Activated naive CD8-positive, alpha-beta T cell treated with anti-CD3 and anti-CD28 coated beads, Interleukin-2, amount 50 U/mL, for 24 hours (primary cell): ENCODE results near the gene KMT2E.
"Not testable (repeated sequence)": the region's sequence is repeated elsewhere in the genome, so short reads cannot be mapped to it uniquely, and the experiment has no call there.

ENCODE experiments used
- ATAC-seq: fragments of 150-1000 bp; cut with Tn5 transposase; one replicate; pipeline ENCODE4 v1.10.0; 2021
- DNase-seq: peaks from one replicate; pipeline ENCODE4 v3.0.0; 2021
- H3K27ac Mint-ChIP-seq: one replicate; pipeline ENCODE4 v1.8.0; 2021; ENCODE audit warnings: mild to moderate bottlenecking, mixed read lengths
- H3K27me3 Mint-ChIP-seq: one replicate; pipeline ENCODE4 v1.8.0; 2021; ENCODE audit warnings: mixed read lengths
- H3K36me3 Mint-ChIP-seq: one replicate; pipeline ENCODE4 v1.8.0; 2021; ENCODE audit warnings: low read depth, mixed read lengths
- H3K4me1 Mint-ChIP-seq: one replicate; pipeline ENCODE4 v1.8.0; 2021; ENCODE audit warnings: mixed read lengths
- H3K4me3 Mint-ChIP-seq: one replicate; pipeline ENCODE4 v1.8.0; 2021; ENCODE audit warnings: mild to moderate bottlenecking, moderate library complexity, mixed read lengths
- H3K9me3 Mint-ChIP-seq: one replicate; pipeline ENCODE4 v1.8.0; 2021; ENCODE audit warnings: mixed read lengths

Gene KMT2E

DNA sequence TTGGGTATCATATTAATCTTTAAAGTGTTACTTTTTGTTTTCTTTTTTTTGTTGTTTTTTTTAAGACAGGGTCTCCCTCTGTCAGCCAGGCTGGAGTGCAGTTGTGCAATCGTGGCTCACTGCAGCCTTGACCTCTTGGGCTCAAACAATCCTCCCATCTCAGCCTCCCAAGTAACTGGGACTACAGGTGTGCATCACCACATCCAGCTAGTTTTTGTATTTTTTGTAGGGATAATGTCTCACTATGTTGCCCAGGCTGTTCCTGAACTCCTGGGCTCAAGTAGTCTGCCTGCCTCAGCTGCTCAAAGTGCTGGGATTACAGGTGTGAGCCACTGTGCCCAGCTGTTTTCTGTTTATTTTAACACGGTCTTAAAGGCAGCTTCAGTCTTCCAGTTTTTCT, 23.3 kb downstream of the KMT2E start:
- ATAC-seq (no peak), DNase-seq (no peak)
- peak overlapping the region; percentile 8 for H3K4me3 Mint-ChIP-seq
- H3K27ac Mint-ChIP-seq, result peak overlapping the region; percentile 64
- H3K36me3 Mint-ChIP-seq, result peaks cover 30% of the 10 kb centered on the region
- H3K27me3 Mint-ChIP-seq, result no peaks in the 10 kb centered on the region
- H3K9me3 Mint-ChIP-seq, result no peaks in the 10 kb centered on the region
- H3K4me1 Mint-ChIP-seq, result peaks cover 67% of the 10 kb centered on the region

DNA sequence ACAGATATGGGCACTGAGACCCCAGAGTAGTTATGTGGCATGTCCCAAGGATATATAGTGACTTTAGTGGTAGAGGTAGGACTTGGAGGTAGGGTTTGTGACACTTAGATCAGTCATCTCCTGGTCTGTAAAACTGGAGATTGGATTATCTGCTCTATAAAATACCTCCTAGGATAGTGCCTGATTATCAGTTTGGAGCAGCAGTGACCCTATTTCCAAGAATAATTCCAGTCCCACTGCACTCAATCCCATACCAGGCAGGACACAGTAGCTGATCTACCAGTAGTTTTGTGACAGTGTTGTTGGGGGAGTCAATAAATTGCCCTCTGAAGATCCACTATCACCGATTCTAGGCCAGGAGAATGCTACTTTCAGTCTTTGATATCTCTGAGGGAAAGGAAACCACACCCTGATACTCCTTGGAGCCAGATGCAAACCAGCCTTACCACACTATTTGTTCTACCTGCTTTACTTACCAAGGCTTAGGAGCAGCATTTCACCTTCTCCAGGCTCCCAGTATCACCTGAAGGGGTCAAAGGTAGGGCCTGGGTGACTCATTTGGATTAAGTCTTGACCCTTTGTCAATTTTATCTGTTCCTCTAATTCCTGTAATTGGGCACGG, 30.6 kb downstream of the KMT2E start:
- DNase-seq, result no peak
- H3K4me1 Mint-ChIP-seq, result peaks cover 22% of the 10 kb centered on the region
- no peaks in the 10 kb centered on the region for H3K27me3 Mint-ChIP-seq
- H3K9me3 Mint-ChIP-seq, result no peaks in the 10 kb centered on the region
- no peak for ATAC-seq
- no peak overlapping the region for H3K4me3 Mint-ChIP-seq
- H3K27ac Mint-ChIP-seq, result peak overlapping the region; percentile 16
- H3K36me3 Mint-ChIP-seq, result peaks cover 51% of the 10 kb centered on the region

DNA sequence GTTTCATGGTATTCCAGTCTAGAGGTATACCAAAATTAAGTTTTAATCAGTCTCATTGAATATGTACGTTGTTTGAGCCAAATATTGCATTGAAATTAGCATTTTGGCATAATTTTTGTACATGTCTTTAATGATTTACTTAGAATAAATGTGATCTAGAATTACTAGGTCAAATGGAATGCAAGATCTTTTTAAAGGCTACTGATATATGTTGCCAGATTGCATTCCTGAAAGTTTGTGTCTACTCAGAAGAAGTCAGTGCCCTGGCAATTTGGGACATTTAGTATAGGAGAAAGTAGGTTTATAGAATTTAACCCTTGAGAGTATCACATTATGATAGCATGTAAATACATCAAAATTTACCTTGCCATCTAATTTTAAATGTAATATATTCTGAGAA, 32.4 kb downstream of the KMT2E start:
- Mint-ChIP-seq H3K27me3 (no peaks in the 10 kb centered on the region), H3K4me3 (no peak overlapping the region), H3K27ac (no peak overlapping the region), H3K4me1 (peaks cover 23% of the 10 kb centered on the region), H3K36me3 (peaks cover 59% of the 10 kb centered on the region), H3K9me3 (no peaks in the 10 kb centered on the region)
- DNase-seq, result no peak
- no peak for ATAC-seq

DNA sequence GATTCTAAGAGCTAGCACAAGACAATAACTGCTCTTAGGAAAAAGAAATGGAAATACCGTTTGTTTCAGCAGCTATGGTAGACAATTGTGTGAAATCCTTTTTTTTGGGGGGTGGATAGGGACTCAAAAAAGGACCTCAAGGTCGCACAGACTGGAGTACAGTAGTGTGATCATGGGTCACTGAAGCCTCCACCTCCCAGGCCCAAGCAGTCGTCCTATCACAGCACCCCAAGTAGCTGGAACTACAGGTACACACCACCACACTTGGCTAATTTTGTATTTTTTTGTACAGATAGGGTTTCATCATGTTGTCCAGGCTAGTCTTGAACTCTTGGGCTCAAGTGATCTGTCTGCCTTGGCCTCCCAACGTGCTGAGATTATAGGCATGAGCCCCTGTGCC, 33.9 kb downstream of the KMT2E start:
- Mint-ChIP-seq H3K27ac (no peak overlapping the region), H3K9me3 (no peaks in the 10 kb centered on the region), H3K4me1 (peaks cover 26% of the 10 kb centered on the region), H3K27me3 (no peaks in the 10 kb centered on the region), H3K36me3 (peaks cover 58% of the 10 kb centered on the region), H3K4me3 (no peak overlapping the region)
- ATAC-seq (no peak), DNase-seq (no peak)

DNA sequence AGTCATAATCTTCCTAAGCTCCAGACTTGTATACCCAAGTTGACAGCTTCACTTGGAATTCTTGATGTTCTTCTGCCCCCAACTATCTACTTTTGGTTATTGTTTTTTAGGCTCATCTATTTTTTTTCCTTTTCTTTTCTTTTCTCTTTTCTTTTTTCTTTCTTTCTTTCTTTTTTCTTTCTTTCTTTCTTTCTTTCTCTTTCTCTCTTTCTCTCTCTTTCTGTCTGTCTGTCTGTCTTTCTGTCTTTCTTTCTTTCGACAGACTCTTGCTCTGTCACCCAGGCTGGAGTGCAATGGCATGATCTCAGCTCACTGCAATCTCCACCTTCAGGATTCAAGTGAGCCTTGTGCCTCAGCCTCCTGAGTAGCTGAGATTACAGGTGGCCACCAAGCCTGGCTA, 36.5 kb downstream of the KMT2E start:
- ATAC-seq (no peak), DNase-seq (no peak)
- H3K36me3 Mint-ChIP-seq, result peaks cover 61% of the 10 kb centered on the region
- H3K9me3 Mint-ChIP-seq, result no peaks in the 10 kb centered on the region
- H3K4me1 Mint-ChIP-seq, result peaks cover 38% of the 10 kb centered on the region
- peak overlapping the region; percentile 32 for H3K27ac Mint-ChIP-seq
- no peaks in the 10 kb centered on the region for H3K27me3 Mint-ChIP-seq
- no peak overlapping the region for H3K4me3 Mint-ChIP-seq

DNA sequence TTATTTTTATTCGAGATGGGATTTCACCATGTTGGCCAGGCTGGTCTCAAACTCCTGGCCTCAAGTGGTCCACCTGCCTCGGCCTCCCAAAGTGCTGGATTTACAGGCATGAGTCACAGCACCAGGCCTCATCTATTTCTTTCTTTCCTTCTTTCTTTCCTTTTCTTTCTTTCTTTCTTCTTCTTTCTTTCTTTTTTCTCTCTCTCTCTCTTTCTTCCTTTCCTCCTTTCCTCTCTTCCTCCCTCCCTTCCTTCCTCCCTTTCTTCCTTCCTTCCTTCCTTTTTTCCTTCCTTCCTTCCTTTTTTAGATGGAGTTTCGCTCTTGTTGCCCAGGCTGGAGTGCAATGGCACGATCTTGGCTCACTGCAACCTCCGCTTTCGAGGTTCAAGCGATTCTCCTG, 36.9 kb downstream of the KMT2E start:
- ATAC-seq, H3K27ac Mint-ChIP-seq, H3K9me3 Mint-ChIP-seq, H3K4me3 Mint-ChIP-seq, DNase-seq, H3K27me3 Mint-ChIP-seq: not testable (repeated sequence)
- H3K36me3 Mint-ChIP-seq, result peaks cover 61% of the 10 kb centered on the region
- peaks cover 39% of the 10 kb centered on the region for H3K4me1 Mint-ChIP-seq

DNA sequence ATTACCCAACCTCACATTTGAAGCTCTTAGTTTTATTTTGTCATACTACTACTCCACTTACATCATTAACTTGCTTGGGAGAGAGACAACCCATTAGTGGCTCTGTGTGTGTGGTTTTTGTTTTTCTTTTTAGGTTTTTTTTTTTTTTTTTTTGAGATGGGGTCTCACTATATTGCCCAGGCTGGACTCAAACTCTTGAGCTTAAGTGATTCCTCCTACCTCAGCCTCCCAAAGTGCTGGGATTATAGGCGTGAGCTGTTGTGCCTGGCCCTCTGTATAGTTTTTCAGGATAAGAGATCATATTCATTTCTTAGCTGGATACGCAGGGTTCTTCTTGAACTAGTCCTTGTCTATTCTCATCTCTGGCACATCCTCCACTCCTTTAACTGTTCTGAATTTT, 41.1 kb downstream of the KMT2E start:
- H3K27me3 Mint-ChIP-seq, result no peaks in the 10 kb centered on the region
- peaks cover 51% of the 10 kb centered on the region for H3K4me1 Mint-ChIP-seq
- no peak for DNase-seq
- H3K4me3 Mint-ChIP-seq, result no peak overlapping the region
- ATAC-seq, result no peak
- no peaks in the 10 kb centered on the region for H3K9me3 Mint-ChIP-seq
- H3K27ac Mint-ChIP-seq, result peak overlapping the region; percentile 44
- H3K36me3 Mint-ChIP-seq, result peaks cover 63% of the 10 kb centered on the region

DNA sequence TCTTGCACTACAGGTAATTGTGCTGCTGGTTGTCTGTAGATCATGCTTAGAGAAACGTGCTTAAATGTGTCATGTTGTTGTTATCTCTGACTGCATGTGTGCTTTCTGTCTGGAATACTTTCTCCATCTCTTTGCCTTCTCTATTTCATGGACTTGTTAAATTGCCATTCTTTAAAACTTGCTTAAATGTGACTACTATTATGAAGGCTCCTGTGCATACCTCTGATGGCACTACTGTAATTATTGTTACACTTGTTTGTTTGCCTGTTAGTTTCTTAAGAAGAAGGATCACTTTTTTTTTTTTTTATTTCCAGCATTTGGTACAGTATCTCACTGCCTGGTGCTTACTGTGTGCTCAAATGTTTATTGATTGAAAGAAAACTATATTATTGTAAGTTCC, 41.6 kb downstream of the KMT2E start:
- DNase-seq (no peak), ATAC-seq (no peak)
- H3K9me3 Mint-ChIP-seq, result no peaks in the 10 kb centered on the region
- H3K36me3 Mint-ChIP-seq, result peaks cover 62% of the 10 kb centered on the region
- peaks cover 49% of the 10 kb centered on the region for H3K4me1 Mint-ChIP-seq
- H3K27me3 Mint-ChIP-seq, result no peaks in the 10 kb centered on the region
- H3K27ac Mint-ChIP-seq, result peak overlapping the region; percentile 4
- no peak overlapping the region for H3K4me3 Mint-ChIP-seq

DNA sequence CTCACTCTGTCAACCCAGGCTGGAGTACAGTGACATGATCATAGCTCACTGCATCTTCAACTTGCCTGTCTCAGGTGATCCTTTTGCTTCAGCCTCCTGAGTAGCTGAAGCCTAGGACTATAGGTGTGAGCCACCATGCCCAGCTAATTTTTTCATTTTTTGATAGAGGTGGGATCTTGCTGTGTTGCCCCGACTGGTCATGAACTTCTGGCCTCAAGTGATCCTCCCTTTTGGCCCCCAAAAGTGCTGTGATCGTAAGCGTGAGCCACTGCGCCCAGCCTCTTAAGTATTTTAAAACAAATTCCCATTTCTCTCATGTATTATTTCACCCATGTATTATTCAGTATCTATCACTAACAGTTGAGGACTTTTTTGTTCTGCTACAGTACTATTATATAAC, 43.5 kb downstream of the KMT2E start:
- Mint-ChIP-seq H3K27me3 (no peaks in the 10 kb centered on the region), H3K36me3 (peaks cover 57% of the 10 kb centered on the region), H3K27ac (peak overlapping the region; percentile 59), H3K4me1 (peaks cover 51% of the 10 kb centered on the region), H3K4me3 (no peak overlapping the region), H3K9me3 (no peaks in the 10 kb centered on the region)
- DNase-seq, result no peak
- no peak for ATAC-seq

DNA sequence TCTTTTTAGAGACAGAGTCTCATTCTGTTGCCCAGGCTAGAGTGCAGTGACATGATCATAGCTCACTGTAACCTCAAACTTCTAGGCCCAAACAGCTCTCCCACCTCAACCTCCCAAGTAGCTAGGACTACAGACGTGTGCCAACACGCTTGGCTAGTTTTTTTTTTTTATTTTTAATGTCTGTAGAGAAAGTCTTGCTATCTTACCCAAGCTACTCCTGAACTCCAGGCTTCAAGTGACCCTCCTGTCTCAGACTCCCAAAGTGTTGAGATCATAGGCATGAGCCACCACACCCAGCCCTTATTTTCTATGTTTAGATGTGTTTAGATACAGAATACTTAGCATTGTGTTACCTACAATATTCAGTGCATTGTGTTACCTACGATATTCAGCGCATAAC, 46.4 kb downstream of the KMT2E start:
- peak overlapping the region; percentile 46 for H3K27ac Mint-ChIP-seq
- DNase-seq, result no peak
- no peak overlapping the region for H3K4me3 Mint-ChIP-seq
- no peak for ATAC-seq
- peaks cover 58% of the 10 kb centered on the region for H3K36me3 Mint-ChIP-seq
- H3K4me1 Mint-ChIP-seq, result peaks cover 42% of the 10 kb centered on the region
- H3K27me3 Mint-ChIP-seq, result no peaks in the 10 kb centered on the region
- no peaks in the 10 kb centered on the region for H3K9me3 Mint-ChIP-seq

DNA sequence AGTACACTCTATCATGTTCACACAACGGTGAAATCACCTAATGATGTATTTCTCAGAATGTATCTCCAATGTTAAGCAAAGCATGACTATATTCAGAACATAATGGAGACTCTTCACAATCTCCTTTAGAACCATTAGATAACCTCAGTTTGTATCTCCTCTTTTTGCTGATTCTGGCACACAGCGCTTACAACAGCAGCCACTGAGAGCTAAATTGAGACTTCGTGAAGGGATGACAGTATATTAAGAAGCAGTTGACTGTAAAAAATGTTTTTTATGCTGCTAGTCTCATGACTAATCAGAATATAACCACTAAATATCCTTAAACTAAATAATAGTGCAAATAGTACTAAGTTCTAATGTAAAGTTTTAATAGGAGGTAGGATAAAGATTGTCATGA, 46.9 kb downstream of the KMT2E start:
- no peaks in the 10 kb centered on the region for H3K9me3 Mint-ChIP-seq
- peaks cover 37% of the 10 kb centered on the region for H3K4me1 Mint-ChIP-seq
- no peaks in the 10 kb centered on the region for H3K27me3 Mint-ChIP-seq
- DNase-seq (no peak), ATAC-seq (no peak)
- H3K4me3 Mint-ChIP-seq, result no peak overlapping the region
- H3K27ac Mint-ChIP-seq, result peak overlapping the region; percentile 57
- H3K36me3 Mint-ChIP-seq, result peaks cover 54% of the 10 kb centered on the region

DNA sequence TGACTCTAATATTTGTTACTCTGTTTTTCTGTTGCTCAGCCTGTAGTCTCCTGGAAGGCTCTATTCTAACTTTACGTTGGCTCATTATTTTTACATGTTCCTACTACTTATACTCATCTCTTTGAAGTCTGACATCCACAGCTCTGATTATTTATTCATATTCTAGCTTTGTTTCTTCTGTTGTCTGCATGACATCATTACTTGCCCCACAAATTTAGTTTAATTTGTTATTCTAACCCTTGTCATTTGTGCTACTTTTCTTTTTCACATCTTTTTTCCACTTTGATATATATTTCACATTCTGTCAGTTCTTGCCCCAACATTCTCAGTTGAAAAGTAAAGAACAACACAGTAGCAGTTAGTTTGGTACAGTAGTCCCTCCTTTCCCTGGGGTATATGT, 51.1 kb downstream of the KMT2E start:
- peak overlapping the region; percentile 14 for H3K27ac Mint-ChIP-seq
- H3K4me1 Mint-ChIP-seq, result peaks cover 20% of the 10 kb centered on the region
- H3K27me3 Mint-ChIP-seq, result no peaks in the 10 kb centered on the region
- H3K9me3 Mint-ChIP-seq, result no peaks in the 10 kb centered on the region
- no peak for DNase-seq
- H3K36me3 Mint-ChIP-seq, result peaks cover 54% of the 10 kb centered on the region
- no peak for ATAC-seq
- H3K4me3 Mint-ChIP-seq, result no peak overlapping the region

DNA sequence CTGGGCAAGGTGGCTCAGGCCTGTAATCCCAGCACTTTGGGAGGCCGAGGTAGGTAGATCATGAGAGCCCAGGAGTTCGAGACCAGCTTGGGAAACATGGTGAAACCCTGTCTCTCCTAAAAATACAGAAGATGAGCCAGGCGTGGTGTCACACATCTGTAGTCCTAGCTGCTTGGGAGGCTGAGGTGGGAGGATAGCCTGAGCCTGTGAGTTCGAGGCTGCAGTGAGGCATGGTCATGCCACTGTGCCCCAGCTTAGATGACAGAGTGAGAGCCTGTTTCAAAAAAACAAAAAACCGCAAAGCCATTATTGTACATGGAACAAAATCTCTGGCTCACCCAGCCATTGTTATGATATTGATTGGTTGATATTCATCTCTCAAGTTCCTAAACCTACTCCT, 53.7 kb downstream of the KMT2E start:
- H3K36me3 Mint-ChIP-seq, result peaks cover 52% of the 10 kb centered on the region
- H3K27ac Mint-ChIP-seq, result no peak overlapping the region
- H3K4me3 Mint-ChIP-seq, result no peak overlapping the region
- H3K4me1 Mint-ChIP-seq, result peaks cover 10% of the 10 kb centered on the region
- ATAC-seq (no peak), DNase-seq (no peak)
- no peaks in the 10 kb centered on the region for H3K27me3 Mint-ChIP-seq
- no peaks in the 10 kb centered on the region for H3K9me3 Mint-ChIP-seq

DNA sequence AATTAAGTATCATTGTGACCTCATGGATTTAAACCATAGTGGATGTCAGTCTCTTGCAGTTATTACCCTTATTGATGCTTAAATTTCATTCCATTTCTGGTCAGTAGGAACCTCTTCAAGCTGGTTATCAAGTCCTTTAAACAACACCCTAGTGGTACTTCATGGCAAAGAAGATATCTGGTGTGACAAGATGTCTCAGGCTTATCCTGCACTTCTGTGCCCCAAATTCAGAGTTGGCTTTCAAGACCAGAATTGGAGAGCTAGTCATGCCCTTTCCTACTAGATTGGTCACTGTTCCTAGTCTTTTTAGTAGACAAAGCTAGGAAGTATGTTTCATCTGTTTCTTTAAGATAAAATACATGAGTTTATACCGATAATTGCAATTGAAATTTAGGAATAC, 54.9 kb downstream of the KMT2E start:
- Mint-ChIP-seq H3K9me3 (no peaks in the 10 kb centered on the region), H3K4me1 (peaks cover 3% of the 10 kb centered on the region), H3K4me3 (no peak overlapping the region), H3K27me3 (no peaks in the 10 kb centered on the region), H3K27ac (no peak overlapping the region), H3K36me3 (peaks cover 47% of the 10 kb centered on the region)
- no peak for ATAC-seq
- DNase-seq, result no peak

DNA sequence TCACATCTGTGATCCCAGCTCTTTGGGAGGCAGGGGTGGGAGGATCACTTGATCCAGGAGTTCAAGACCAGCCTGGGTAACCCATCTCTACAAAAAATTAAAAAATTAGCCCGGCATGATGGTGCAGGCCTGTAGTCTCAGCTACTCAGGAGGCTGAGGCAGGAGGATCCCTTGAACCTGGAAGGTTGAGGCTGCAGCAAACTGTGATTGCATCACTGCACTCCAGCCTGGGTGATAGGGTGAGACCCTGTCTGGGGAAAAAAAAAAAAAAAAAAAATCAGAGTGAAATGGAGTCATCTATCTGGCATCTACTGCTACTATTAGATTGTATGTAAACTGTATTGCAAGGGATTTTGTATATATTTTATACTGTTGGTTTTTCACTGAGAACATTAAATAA, 59.1 kb downstream of the KMT2E start:
- H3K27ac Mint-ChIP-seq, result no peak overlapping the region
- ATAC-seq (no peak), DNase-seq (no peak)
- peaks cover 68% of the 10 kb centered on the region for H3K36me3 Mint-ChIP-seq
- peaks cover 3% of the 10 kb centered on the region for H3K4me1 Mint-ChIP-seq
- H3K4me3 Mint-ChIP-seq, result no peak overlapping the region
- H3K27me3 Mint-ChIP-seq, result no peaks in the 10 kb centered on the region
- H3K9me3 Mint-ChIP-seq, result no peaks in the 10 kb centered on the region

DNA sequence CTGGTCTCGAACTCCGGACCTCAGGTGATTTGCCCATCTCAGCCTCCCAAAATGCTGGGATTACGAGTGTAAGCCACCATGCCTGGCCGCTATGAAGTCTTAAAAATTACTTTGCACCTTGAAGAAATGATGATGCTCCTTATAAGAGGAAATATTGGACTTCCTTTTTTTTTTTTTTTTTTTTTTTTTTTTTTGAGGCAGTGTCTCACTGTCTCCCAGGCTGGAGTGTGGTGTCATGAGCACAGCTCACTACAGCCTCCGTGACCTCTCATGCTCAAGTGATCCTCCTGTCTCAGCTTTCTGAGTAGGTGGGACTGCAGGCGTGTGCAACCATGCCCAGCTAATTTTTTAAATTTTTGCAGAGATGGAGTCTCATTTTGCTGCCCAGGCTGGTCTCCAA, 65.3 kb downstream of the KMT2E start:
- H3K36me3 Mint-ChIP-seq, result peaks cover 80% of the 10 kb centered on the region
- no peaks in the 10 kb centered on the region for H3K27me3 Mint-ChIP-seq

More for the DNA sequence above, 65.3 kb downstream of the KMT2E start:
- DNase-seq (no peak), ATAC-seq (no peak)
- Mint-ChIP-seq H3K9me3 (no peaks in the 10 kb centered on the region), H3K4me3 (no peak overlapping the region), H3K27ac (no peak overlapping the region), H3K4me1 (peaks cover 2% of the 10 kb centered on the region)
